Measurements from ENCODE around the gene SIRPB1.

GRCh38 chr20:1648101-1648500 is 28.3 kb upstream of the SIRPB1 start:
- TF ChIP-seq FOXP1 (CRISPR knock-in tag; IDR thresholded peaks at IDR 0.05; ENCODE audit: borderline replicate concordance) (no peak), AR (CRISPR knock-in tag; IDR thresholded peaks at IDR 0.05) (no peak), CTCF (IDR thresholded peaks at IDR 0.05) (no peak), ATF6 (CRISPR knock-in tag; IDR thresholded peaks at IDR 0.05) (no peak), ATF1 (CRISPR knock-in tag; IDR thresholded peaks at IDR 0.05) (no peak), TEAD4 (CRISPR knock-in tag; IDR thresholded peaks at IDR 0.05) (no peak), IRF2 (CRISPR knock-in tag; IDR thresholded peaks at IDR 0.05; ENCODE audit: borderline replicate concordance, low read depth) (no peak), ESRRA (CRISPR knock-in tag; IDR thresholded peaks at IDR 0.05; ENCODE audit: borderline replicate concordance) (no peak), CREM (CRISPR knock-in tag; IDR thresholded peaks at IDR 0.05) (no peak)

Data from WTC11 (cell line).